OCI-LY1 (cell line): ENCODE data around the gene UTRN.

Experiments
- H2AFZ ChIP-seq: fragments of 200-600 bp; sonication (generic), shearing (Covaris generic); 2 replicates; pipeline ENCODE4 v1.6.0; 2014; ENCODE audit warnings: antibody characterized with exemption, mild to moderate bottlenecking, low read length
- H3F3A ChIP-seq: fragments of 200-600 bp; sonication (generic), shearing (Covaris generic); 2 replicates; pipeline ENCODE4 v1.6.0; 2014; ENCODE audit warnings: mild to moderate bottlenecking, antibody characterized with exemption, low read length, moderate library complexity; ENCODE audit not compliant: insufficient read depth
- H3K27ac ChIP-seq: fragments of 200-600 bp; sonication (generic); 2 replicates; pipeline ENCODE4 v1.5.1; 2014; ENCODE audit warnings: low read length, mixed run types, mild to moderate bottlenecking, low read depth; ENCODE audit not compliant: poor library complexity, severe bottlenecking
- H3K27me3 ChIP-seq: fragments of 200-600 bp; sonication (generic); 2 replicates; pipeline ENCODE4 v1.6.0; 2014; ENCODE audit warnings: antibody characterized with exemption, mild to moderate bottlenecking, low read length, moderate library complexity; ENCODE audit not compliant: insufficient read depth
- H3K36me3 ChIP-seq: fragments of 200-600 bp; sonication (generic); 2 replicates; pipeline ENCODE4 v1.6.1; 2014; ENCODE audit warnings: mild to moderate bottlenecking, antibody characterized with exemption, low read length, moderate library complexity, mixed read lengths; ENCODE audit not compliant: insufficient read depth
- H3K4me1 ChIP-seq: fragments of 200-600 bp; sonication (generic); 2 replicates; pipeline ENCODE4 v1.5.1; 2014; ENCODE audit warnings: mild to moderate bottlenecking, low read length, moderate library complexity; ENCODE audit not compliant: insufficient read depth, severe bottlenecking
- H3K4me2 ChIP-seq: fragments of 200-600 bp; sonication (generic), shearing (Covaris generic); 2 replicates; pipeline ENCODE4 v1.6.1; 2014; ENCODE audit warnings: low read length
- H3K4me3 ChIP-seq: fragments of 200-600 bp; sonication (generic); 2 replicates; pipeline ENCODE4 v1.5.1; 2014; ENCODE audit warnings: low read length, low read depth, mild to moderate bottlenecking, mixed read lengths; ENCODE audit not compliant: poor library complexity, severe bottlenecking
- H3K79me2 ChIP-seq: fragments of 200-600 bp; shearing (Covaris generic); 2 replicates; pipeline ENCODE4 v1.6.1; 2016; ENCODE audit warnings: mixed run types, low read length, mixed read lengths; ENCODE audit not compliant: insufficient read depth
- H3K9ac ChIP-seq: fragments of 200-600 bp; sonication (generic), shearing (Covaris generic); 2 replicates; pipeline ENCODE4 v1.6.1; 2014; ENCODE audit warnings: mild to moderate bottlenecking, low read length, mixed read lengths
- H3K9me2 ChIP-seq: fragments of 200-600 bp; sonication (generic), shearing (Covaris generic); 2 replicates; pipeline ENCODE4 v1.6.1; 2014; ENCODE audit warnings: low read depth, mild to moderate bottlenecking, low read length, mixed read lengths
- H3K9me3 ChIP-seq: fragments of 200-600 bp; shearing (Covaris generic); 2 replicates; pipeline ENCODE4 v1.6.1; 2014; ENCODE audit warnings: low read length, mixed read lengths
- H4K20me1 ChIP-seq: fragments of 200-600 bp; sonication (generic), shearing (Covaris generic); 2 replicates; pipeline ENCODE4 v1.6.0; 2016; ENCODE audit warnings: mild to moderate bottlenecking, low read length; ENCODE audit not compliant: insufficient read depth
- EZH2 ChIP-seq: fragments of 200-600 bp; sonication (generic), shearing (Covaris generic); IDR thresholded peaks from 2 replicates; pipeline ENCODE4 v1.8.0; 2017; ENCODE audit warnings: borderline replicate concordance, mixed run types, mild to moderate bottlenecking, antibody characterized with exemption, low read length, moderate library complexity, mixed read lengths
- TF ChIP-seq, protein P1 (sequence below): fragments of 200-600 bp; sonication (generic), shearing (Covaris generic); IDR thresholded peaks from 2 replicates; pipeline ENCODE4 v1.5.1; 2017; ENCODE audit warnings: mild to moderate bottlenecking, antibody characterized with exemption, low read length, moderate library complexity, mixed read lengths

The UTRN gene

DNA sequence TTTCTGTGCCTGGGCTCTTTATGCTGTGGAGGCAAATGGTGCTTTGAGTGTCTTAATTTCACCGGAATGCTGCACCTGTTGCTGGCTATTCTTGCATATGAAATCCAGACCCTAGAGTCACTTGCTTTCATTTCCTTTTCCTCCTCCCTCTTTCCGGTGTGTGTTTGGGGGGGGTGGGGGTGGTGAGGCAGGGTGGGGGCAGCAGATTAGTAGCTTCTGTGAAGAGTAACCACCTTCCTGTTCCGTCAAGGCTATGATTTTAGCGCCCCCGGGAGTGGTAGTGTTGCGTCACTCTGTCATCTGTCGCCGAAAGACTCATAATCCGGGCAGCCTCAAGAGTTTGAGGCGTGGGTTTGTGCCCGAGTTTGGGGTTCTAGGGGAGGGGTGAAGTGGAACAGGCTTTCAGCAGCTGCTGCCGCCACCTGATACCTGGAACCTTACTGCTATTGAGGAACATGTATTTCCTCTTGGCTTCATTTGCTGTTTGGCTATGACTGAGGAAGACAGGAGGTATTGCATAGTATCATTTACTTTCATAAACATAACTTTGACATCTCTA, 49.1 kb downstream of the UTRN start:
- no peaks in the 10 kb centered on the region for H4K20me1 ChIP-seq
- H3K4me1 ChIP-seq: peaks cover 25% of the 10 kb centered on the region
- no peaks in the 10 kb centered on the region for H3K79me2 ChIP-seq
- peak overlapping the region; percentile 49 for H3K4me2 ChIP-seq
- peak overlapping the region; percentile 37 for H3K4me3 ChIP-seq
- H3K9me3 ChIP-seq: no peaks in the 10 kb centered on the region
- H3K27ac ChIP-seq: no peak overlapping the region
- H2AFZ ChIP-seq: no peak overlapping the region
- no peaks in the 10 kb centered on the region for H3K27me3 ChIP-seq
- no peaks in the 10 kb centered on the region for H3F3A ChIP-seq
- no peak for TF ChIP-seq EZH2
- TF ChIP-seq, protein P1, sequence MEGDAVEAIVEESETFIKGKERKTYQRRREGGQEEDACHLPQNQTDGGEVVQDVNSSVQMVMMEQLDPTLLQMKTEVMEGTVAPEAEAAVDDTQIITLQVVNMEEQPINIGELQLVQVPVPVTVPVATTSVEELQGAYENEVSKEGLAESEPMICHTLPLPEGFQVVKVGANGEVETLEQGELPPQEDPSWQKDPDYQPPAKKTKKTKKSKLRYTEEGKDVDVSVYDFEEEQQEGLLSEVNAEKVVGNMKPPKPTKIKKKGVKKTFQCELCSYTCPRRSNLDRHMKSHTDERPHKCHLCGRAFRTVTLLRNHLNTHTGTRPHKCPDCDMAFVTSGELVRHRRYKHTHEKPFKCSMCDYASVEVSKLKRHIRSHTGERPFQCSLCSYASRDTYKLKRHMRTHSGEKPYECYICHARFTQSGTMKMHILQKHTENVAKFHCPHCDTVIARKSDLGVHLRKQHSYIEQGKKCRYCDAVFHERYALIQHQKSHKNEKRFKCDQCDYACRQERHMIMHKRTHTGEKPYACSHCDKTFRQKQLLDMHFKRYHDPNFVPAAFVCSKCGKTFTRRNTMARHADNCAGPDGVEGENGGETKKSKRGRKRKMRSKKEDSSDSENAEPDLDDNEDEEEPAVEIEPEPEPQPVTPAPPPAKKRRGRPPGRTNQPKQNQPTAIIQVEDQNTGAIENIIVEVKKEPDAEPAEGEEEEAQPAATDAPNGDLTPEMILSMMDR: no peak
- no peaks in the 10 kb centered on the region for H3K36me3 ChIP-seq
- no peaks in the 10 kb centered on the region for H3K9me2 ChIP-seq
- H3K9ac ChIP-seq: no peak overlapping the region
